HepG2 (cell line): ENCODE data around the gene GLS2. TPM values are rescaled to one million over a fixed set of nuclear protein-coding genes. Genes with fewer than 3 reads are reported as not detected.

Experiments
- ATF3 ChIP-seq: sonication (generic); formaldehyde crosslinking; IDR thresholded peaks from 2 replicates; pipeline ENCODE4 v1.4.0; 2020; ENCODE audit warnings: missing genetic modification reagents
- DNMT1 ChIP-seq: sonication (generic); formaldehyde crosslinking; IDR thresholded peaks from 2 replicates; pipeline ENCODE4 v1.5.1; 2020; ENCODE audit warnings: mild to moderate bottlenecking, missing genetic modification reagents
- DNMT3B ChIP-seq: conservative IDR thresholded peaks from 2 replicates; pipeline ENCODE4 v1.6.1; 2016; ENCODE audit warnings: missing biosample characterization, control low read depth
- GTF3A ChIP-seq: sonication (generic); formaldehyde crosslinking; conservative IDR thresholded peaks from 2 replicates; pipeline ENCODE4 v1.4.0; 2020; ENCODE audit warnings: mild to moderate bottlenecking, missing genetic modification reagents
- IRF2 ChIP-seq: IDR thresholded peaks from 2 replicates; pipeline ENCODE4 v1.6.1; 2018; ENCODE audit warnings: missing genetic modification reagents, missing compliant biosample characterization
- JUN ChIP-seq: sonication (generic); formaldehyde crosslinking; IDR thresholded peaks from 2 replicates; pipeline ENCODE4 v1.4.0; 2020; ENCODE audit warnings: mild to moderate bottlenecking, missing genetic modification reagents
- KDM1A ChIP-seq: IDR thresholded peaks from 2 replicates; pipeline ENCODE4 v1.6.1; 2016; ENCODE audit warnings: missing compliant biosample characterization
- MXD4 ChIP-seq: IDR thresholded peaks from 2 replicates; pipeline ENCODE4 v1.6.1; 2016; ENCODE audit warnings: mild to moderate bottlenecking, missing biosample characterization, missing genetic modification reagents
- MZF1 ChIP-seq: sonication (generic); formaldehyde crosslinking; IDR thresholded peaks from 2 replicates; pipeline ENCODE4 v1.8.1; 2023; ENCODE audit warnings: mild to moderate bottlenecking, missing genetic modification reagents, borderline replicate concordance
- NCOA2 ChIP-seq: sonication (generic); formaldehyde crosslinking; IDR thresholded peaks from 2 replicates; pipeline ENCODE4 v1.8.0; 2022; ENCODE audit warnings: inconsistent platforms
- PTBP1 ChIP-seq: fragments of 200-400 bp; formaldehyde crosslinking; IDR thresholded peaks from 2 replicates; pipeline ENCODE4 v1.6.1; 2018; ENCODE audit warnings: low read length, low read depth; ENCODE audit not compliant: poor library complexity, severe bottlenecking
- SRF ChIP-seq: IDR thresholded peaks from 2 replicates; pipeline ENCODE4 v1.6.1; 2011; ENCODE audit warnings: mild to moderate bottlenecking, low read depth, low read length, moderate library complexity
- STAT5B ChIP-seq: sonication (generic); formaldehyde crosslinking; IDR thresholded peaks from 2 replicates; pipeline ENCODE4 v1.4.0; 2020; ENCODE audit warnings: missing genetic modification reagents
- TBX2 ChIP-seq: sonication (generic); formaldehyde crosslinking; IDR thresholded peaks from 2 replicates; pipeline ENCODE4 v1.5.0; 2020; ENCODE audit warnings: missing genetic modification reagents, mild to moderate bottlenecking, borderline replicate concordance
- TGIF2 ChIP-seq: IDR thresholded peaks from 2 replicates; pipeline ENCODE4 v1.6.1; 2016; ENCODE audit warnings: control low read depth, missing compliant biosample characterization
- ZNF207 ChIP-seq: fragments of 450-650 bp; IDR thresholded peaks from 2 replicates; pipeline ENCODE4 v1.6.1; 2016; ENCODE audit warnings: antibody characterized with exemption, borderline replicate concordance
- ZNF503 ChIP-seq: sonication (generic); formaldehyde crosslinking; IDR thresholded peaks from 2 replicates; pipeline ENCODE4 v1.4.0; 2020; ENCODE audit warnings: missing genetic modification reagents
- ZNF512 ChIP-seq: sonication (generic); formaldehyde crosslinking; IDR thresholded peaks from 2 replicates; pipeline ENCODE4 v1.4.0; 2020; ENCODE audit warnings: mild to moderate bottlenecking, missing genetic modification reagents
- ZNF652 ChIP-seq: IDR thresholded peaks from 2 replicates; pipeline ENCODE4 v1.6.1; 2016; ENCODE audit warnings: low read depth, borderline replicate concordance
- ZNF746 ChIP-seq: sonication (generic); formaldehyde crosslinking; IDR thresholded peaks from 2 replicates; pipeline ENCODE4 v1.8.0; 2022; ENCODE audit warnings: mild to moderate bottlenecking, missing genetic modification reagents
- ZNF768 ChIP-seq: sonication (generic); formaldehyde crosslinking; IDR thresholded peaks from 2 replicates; pipeline ENCODE4 v1.4.0; 2020; ENCODE audit warnings: missing genetic modification reagents
- ZNF773 ChIP-seq: sonication (generic); formaldehyde crosslinking; IDR thresholded peaks from 2 replicates; pipeline ENCODE4 v1.4.0; 2020; ENCODE audit warnings: missing genetic modification reagents, borderline replicate concordance
- ZNF792 ChIP-seq: IDR thresholded peaks from 2 replicates; pipeline ENCODE4 v1.6.1; 2016
- ZNF83 ChIP-seq: sonication (generic); formaldehyde crosslinking; IDR thresholded peaks from 2 replicates; pipeline ENCODE4 v1.4.0; 2020; ENCODE audit warnings: missing genetic modification reagents, mild to moderate bottlenecking, borderline replicate concordance
- polyA plus RNA-seq, 8 experiments: library from polyadenylated mRNA; depleted of rRNA in 3 of 8; stranded (reverse) in 7 of 8; unstranded in 1 of 8; fragments of >200 nt; fragmentation: Illumina TruSeq in 4 of 8; extraction: Trizol in 4 of 8; gene quantifications; 2 replicates each; pipeline versions ENCODE4 v1.2.1 to v1.2.3, GENCODE V29; 2011 to 2016; ENCODE audit warnings: low read depth in 4 of 8, missing spikeins in 1 of 8, mixed read lengths in 1 of 8; ENCODE audit not compliant: insufficient read depth in 1 of 8
- total RNA-seq, 5 experiments: library from RNA; depleted of rRNA; stranded (reverse); fragments of >200 nt; fragmentation: Illumina TruSeq; extraction: Trizol; gene quantifications; 2 replicates each; pipeline ENCODE4 v1.2.3, GENCODE V29; 2016; ENCODE audit warnings: low read depth in 1 of 5
- TF ChIP-seq, protein P1 (sequence below): sonication (generic); formaldehyde crosslinking; IDR thresholded peaks from 2 replicates; pipeline ENCODE4 v1.9.0; 2021; ENCODE audit warnings: missing genetic modification reagents, borderline replicate concordance

The GLS2 gene
- total and polyA plus RNA-seq, 2 of the 13 experiments (the other 11 are each of a cell fraction or from before 2014, with no cell fraction given) = 8.6 to 12.2 TPM

GRCh38 chr12:56487448-56488040, 417 bp downstream of the GLS2 start (continued):
- TF ChIP-seq ZNF746 (CRISPR knock-in tag) = no peak
- no peak for TF ChIP-seq GTF3A (CRISPR knock-in tag)
- no peak; the same call in 1 of the 2 replicates for TF ChIP-seq IRF2 (CRISPR knock-in tag)
- no peak for TF ChIP-seq ZNF773
- TF ChIP-seq STAT5B (CRISPR knock-in tag) = no peak
- 0 out of 2 replicates have a peak, but pooled peaks have one; percentile 54 for TF ChIP-seq ZNF512 (CRISPR knock-in tag)
- TF ChIP-seq, protein P1, sequence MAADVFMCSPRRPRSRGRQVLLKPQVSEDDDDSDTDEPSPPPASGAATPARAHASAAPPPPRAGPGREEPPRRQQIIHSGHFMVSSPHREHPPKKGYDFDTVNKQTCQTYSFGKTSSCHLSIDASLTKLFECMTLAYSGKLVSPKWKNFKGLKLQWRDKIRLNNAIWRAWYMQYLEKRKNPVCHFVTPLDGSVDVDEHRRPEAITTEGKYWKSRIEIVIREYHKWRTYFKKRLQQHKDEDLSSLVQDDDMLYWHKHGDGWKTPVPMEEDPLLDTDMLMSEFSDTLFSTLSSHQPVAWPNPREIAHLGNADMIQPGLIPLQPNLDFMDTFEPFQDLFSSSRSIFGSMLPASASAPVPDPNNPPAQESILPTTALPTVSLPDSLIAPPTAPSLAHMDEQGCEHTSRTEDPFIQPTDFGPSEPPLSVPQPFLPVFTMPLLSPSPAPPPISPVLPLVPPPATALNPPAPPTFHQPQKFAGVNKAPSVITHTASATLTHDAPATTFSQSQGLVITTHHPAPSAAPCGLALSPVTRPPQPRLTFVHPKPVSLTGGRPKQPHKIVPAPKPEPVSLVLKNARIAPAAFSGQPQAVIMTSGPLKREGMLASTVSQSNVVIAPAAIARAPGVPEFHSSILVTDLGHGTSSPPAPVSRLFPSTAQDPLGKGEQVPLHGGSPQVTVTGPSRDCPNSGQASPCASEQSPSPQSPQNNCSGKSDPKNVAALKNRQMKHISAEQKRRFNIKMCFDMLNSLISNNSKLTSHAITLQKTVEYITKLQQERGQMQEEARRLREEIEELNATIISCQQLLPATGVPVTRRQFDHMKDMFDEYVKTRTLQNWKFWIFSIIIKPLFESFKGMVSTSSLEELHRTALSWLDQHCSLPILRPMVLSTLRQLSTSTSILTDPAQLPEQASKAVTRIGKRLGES = no peak
- TF ChIP-seq ZNF768 (CRISPR knock-in tag) = peak; percentile 78
- TF ChIP-seq TBX2 (CRISPR knock-in tag) = peak; percentile 16
- TF ChIP-seq ZNF503 (CRISPR knock-in tag) = no peak
- 0 out of 2 replicates have a peak, but pooled peaks have one; percentile 5 for TF ChIP-seq KDM1A
- TF ChIP-seq NCOA2 (CRISPR knock-in tag) = no peak
- TF ChIP-seq DNMT1 (CRISPR knock-in tag) = no peak
- no peak for TF ChIP-seq ZNF652 (CRISPR knock-in tag)
- no peak for TF ChIP-seq JUN (CRISPR knock-in tag)
- TF ChIP-seq DNMT3B = no peak
- TF ChIP-seq SRF = no peak
- TF ChIP-seq ZNF207 = no peak
- no peak for TF ChIP-seq MXD4 (CRISPR knock-in tag)
- TF ChIP-seq ATF3 (CRISPR knock-in tag) = peak; percentile 50; the same call in 1 of the 2 replicates
- no peak for TF ChIP-seq ZNF83 (CRISPR knock-in tag)
- no peak for TF ChIP-seq PTBP1
- TF ChIP-seq ZNF792 (CRISPR knock-in tag) = no peak; the same call in 1 of the 2 replicates
- TF ChIP-seq MZF1 = no peak
- no peak for TF ChIP-seq TGIF2
